WERI-Rb-1 (cell line): Measurements from ENCODE around the gene GLI2.

ENCODE experiments used
- DNase-seq: peaks from one replicate; pipeline ENCODE4 v3.0.0-alpha.2; 2020
- H3K27ac ChIP-seq: fragments of 250-450 bp; sonication (Bioruptor Pico); 2 replicates; pipeline ENCODE4 v1.5.1; 2020; ENCODE audit warnings: mild to moderate bottlenecking, moderate library complexity
- H3K27me3 ChIP-seq: fragments of 250-450 bp; sonication (Bioruptor Pico); 2 replicates; pipeline ENCODE4 v1.5.1; 2021; ENCODE audit warnings: mild to moderate bottlenecking, low read depth, moderate library complexity; ENCODE audit not compliant: insufficient read depth, severe bottlenecking
- H3K36me3 ChIP-seq: fragments of 250-450 bp; sonication (Bioruptor Pico); 2 replicates; pipeline ENCODE4 v1.5.1; 2020; ENCODE audit warnings: mild to moderate bottlenecking, moderate library complexity
- H3K4me3 ChIP-seq: 2 replicates; pipeline ENCODE4 v1.5.1; 2011; ENCODE audit warnings: low read depth, mild to moderate bottlenecking, control low read depth, low read length
- H3K9me3 ChIP-seq: fragments of 250-450 bp; sonication (Bioruptor Pico); 2 replicates; pipeline ENCODE4 v1.5.1; 2021; ENCODE audit warnings: mild to moderate bottlenecking, moderate library complexity; ENCODE audit not compliant: severe bottlenecking
- CTCF ChIP-seq: IDR thresholded peaks from 2 replicates; pipeline ENCODE4 v1.5.1; 2011; ENCODE audit warnings: low read depth, mild to moderate bottlenecking, control low read depth, inconsistent platforms, low read length

Gene GLI2

GRCh38 chr2:120770176-120770575, 34.5 kb downstream of the GLI2 start:
- Histone ChIP-seq H3K36me3 (no peaks in the 10 kb centered on the region), H3K4me3 (no peak overlapping the region), H3K9me3 (no peaks in the 10 kb centered on the region), H3K27ac (no peak overlapping the region), H3K27me3 (no peaks in the 10 kb centered on the region)
- TF ChIP-seq CTCF: no peak
- DNase-seq: no peak

DNA sequence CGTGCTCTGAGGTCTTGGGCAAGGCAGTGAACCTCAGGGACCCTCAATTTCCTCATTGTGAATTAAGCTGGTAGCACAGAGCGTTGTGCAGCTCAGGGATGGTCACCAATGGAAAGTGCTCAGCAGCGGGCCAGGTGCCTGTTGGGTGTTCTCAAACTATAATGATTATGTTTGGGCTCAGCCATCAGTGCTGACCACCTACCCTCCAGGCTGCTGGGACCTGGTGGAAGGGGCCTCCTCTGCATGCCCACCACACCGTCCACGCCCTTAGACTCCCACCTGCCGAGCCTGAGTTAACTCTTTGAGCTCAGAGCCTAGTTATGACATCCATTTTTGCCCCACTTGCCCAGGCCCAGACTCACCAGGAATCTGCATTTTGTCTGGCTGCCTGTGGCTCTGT, 35.0 kb downstream of the GLI2 start:
- TF ChIP-seq CTCF: no peak
- Histone ChIP-seq H3K27ac (no peak overlapping the region), H3K9me3 (no peaks in the 10 kb centered on the region), H3K36me3 (no peaks in the 10 kb centered on the region), H3K4me3 (no peak overlapping the region), H3K27me3 (no peaks in the 10 kb centered on the region)
- no peak for DNase-seq

GRCh38 chr2:120771111-120771780, 35.6 kb downstream of the GLI2 start:
- no peak overlapping the region for H3K4me3 ChIP-seq
- DNase-seq: no peak
- H3K27me3 ChIP-seq: no peaks in the 10 kb centered on the region
- no peaks in the 10 kb centered on the region for H3K36me3 ChIP-seq
- H3K9me3 ChIP-seq: no peaks in the 10 kb centered on the region
- H3K27ac ChIP-seq: no peak overlapping the region
- TF ChIP-seq CTCF: no peak

DNA sequence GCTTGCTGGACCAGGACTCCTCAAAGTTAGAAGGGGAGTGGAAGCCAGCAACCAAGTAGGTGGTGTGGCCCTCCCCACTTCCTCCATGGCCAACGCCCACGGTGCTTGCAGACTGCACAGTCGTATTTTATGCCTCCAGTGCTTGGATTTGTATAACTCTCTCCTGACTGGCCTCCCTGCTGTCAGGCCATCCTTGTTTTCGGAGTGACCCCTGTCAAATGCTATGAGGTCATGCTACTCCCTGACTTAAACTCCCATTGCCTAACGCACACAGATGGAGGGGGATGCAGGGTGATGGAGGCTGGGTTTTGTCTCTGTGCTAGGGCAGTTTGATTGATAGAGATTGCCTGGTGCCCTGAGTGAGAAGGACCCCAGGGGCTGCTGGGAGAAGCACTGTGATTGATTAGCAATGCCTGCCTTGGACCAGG, 36.1 kb downstream of the GLI2 start:
- no peak overlapping the region for H3K27ac ChIP-seq
- H3K9me3 ChIP-seq: no peaks in the 10 kb centered on the region
- H3K4me3 ChIP-seq: no peak overlapping the region
- DNase-seq: no peak
- no peaks in the 10 kb centered on the region for H3K27me3 ChIP-seq
- H3K36me3 ChIP-seq: no peaks in the 10 kb centered on the region
- TF ChIP-seq CTCF: no peak

- H3K27me3 ChIP-seq: no peaks in the 10 kb centered on the region
- TF ChIP-seq CTCF: no peak
- H3K27ac ChIP-seq: no peak overlapping the region
- no peak for DNase-seq
- H3K4me3 ChIP-seq: no peak overlapping the region
- H3K9me3 ChIP-seq: no peaks in the 10 kb centered on the region
- no peaks in the 10 kb centered on the region for H3K36me3 ChIP-seq
Observed at GRCh38 chr2:120772261-120772660, 36.6 kb downstream of the GLI2 start.
